ENCODE measurements around the gene MSH5.
"Not testable (repeated sequence)": the region's sequence is repeated elsewhere in the genome, so short reads cannot be mapped to it uniquely, and the experiment has no call there.

The MSH5 gene

GRCh38 chr6:31781244-31782125 lies 41.7 kb downstream of the MSH5 start:
- DNase-seq, result no peak

- DNase-seq, result no peak
Measured at GRCh38 chr6:31782126-31782855, 42.5 kb downstream of the MSH5 start.

- DNase-seq, result no peak
Measured at GRCh38 chr6:31784098-31784925, 44.5 kb downstream of the MSH5 start.

GRCh38 chr6:31785475-31785874 lies 45.7 kb downstream of the MSH5 start:
- no peak for DNase-seq

- no peak for DNase-seq
Measured at GRCh38 chr6:31791324-31792089, 51.7 kb downstream of the MSH5 start.

GRCh38 chr6:31792090-31792374 lies 52.2 kb downstream of the MSH5 start:
- DNase-seq, result no peak

GRCh38 chr6:31792761-31793171 lies 53.0 kb downstream of the MSH5 start:
- DNase-seq, result no peak

- not testable (repeated sequence) for DNase-seq
Measured at GRCh38 chr6:31793927-31794245, 54.1 kb downstream of the MSH5 start.

GRCh38 chr6:31794294-31794865 lies 54.6 kb downstream of the MSH5 start:
- DNase-seq, result no peak

- no peak for DNase-seq
Measured at GRCh38 chr6:31794866-31795615, 55.2 kb downstream of the MSH5 start.

- peak; percentile 97 for DNase-seq
Measured at GRCh38 chr6:31795616-31796298, 56.0 kb downstream of the MSH5 start, which contains the start of gene VARS1. TSS of gene VARS1 (minus strand) at chr6:31795752. CDS start at chr6:31795217, 535 bp downstream.

- no peak for DNase-seq
Measured at GRCh38 chr6:31796993-31797385, 57.2 kb downstream of the MSH5 start.

- no peak for DNase-seq
Measured at GRCh38 chr6:31797588-31797987, 57.8 kb downstream of the MSH5 start.

- no peak for DNase-seq
Measured at GRCh38 chr6:31799781-31800180, 60.0 kb downstream of the MSH5 start.

- DNase-seq, result not testable (repeated sequence)
Measured at GRCh38 chr6:31801031-31801927, 61.5 kb downstream of the MSH5 start.

GRCh38 chr6:31805939-31806469 lies 66.2 kb downstream of the MSH5 start:
- DNase-seq, result no peak

- DNase-seq, result peak; percentile 92
Measured at GRCh38 chr6:31806470-31807272, 66.9 kb downstream of the MSH5 start, which contains the start of gene LSM2. TSS of gene LSM2 (minus strand) at chr6:31806966. CDS start at chr6:31806757, 209 bp downstream.

- DNase-seq, result not testable (repeated sequence)
Measured at GRCh38 chr6:31808599-31808998, 68.8 kb downstream of the MSH5 start.

GRCh38 chr6:31811645-31812044 lies 71.8 kb downstream of the MSH5 start:
- no peak for DNase-seq

Measured in NCI-H510A (cell line).